ENCODE results near the gene NUMB. TPM values are rescaled to one million over a fixed set of nuclear protein-coding genes. Genes with fewer than 3 reads are reported as not detected.
A peak's percentile ranks its signal among the peaks of the same experiment; 100 is the strongest.

Gene NUMB
- total and polyA plus RNA-seq, 2 donors (not counting 1 experiment from before 2014, with no cell fraction given), result 36.0 to 151 TPM

DNA sequence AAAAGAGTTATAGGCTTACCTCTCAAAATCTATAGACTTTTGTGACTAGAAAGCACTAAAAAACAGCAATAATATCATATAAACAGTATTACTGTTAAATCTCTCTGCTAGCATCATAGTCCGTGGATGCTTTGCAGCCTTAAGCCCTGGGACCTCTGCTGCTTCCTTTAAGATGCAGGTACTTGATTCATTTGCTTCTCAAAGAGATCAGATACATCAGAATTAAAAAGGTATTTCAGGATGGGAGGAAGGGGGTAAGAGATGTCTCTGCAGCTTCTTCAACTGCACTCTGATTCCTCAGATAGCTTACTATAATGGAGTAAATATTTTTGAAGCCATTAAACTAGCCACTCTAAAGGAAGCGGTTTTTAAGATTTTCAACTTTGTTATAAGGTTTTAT lies 171.7 kb downstream of the NUMB start:
- Histone ChIP-seq H3K4me1 (ENCODE audit: control insufficient read depth, extremely low read depth, insufficient read depth, low read length) (no peaks in the 10 kb centered on the region), H3K79me2 (ENCODE audit: control insufficient read depth, insufficient read depth, low read length) (no peaks in the 10 kb centered on the region), H3K9ac (ENCODE audit: insufficient read depth, low read length) (no peak overlapping the region), H3K27ac (ENCODE audit: insufficient read depth, low read length) (no peak overlapping the region), H3K4me3 (replicated peaks in 1 of 4; ENCODE audit: control extremely low read depth in 1 of 4, insufficient read depth in 1 of 4, low read depth in 3 of 4, low read length in 4 of 4) (no peak overlapping the region), H4K20me1 (ENCODE audit: control insufficient read depth, extremely low read depth, insufficient read depth, low read length) (no peaks in the 10 kb centered on the region), H3K4me2 (ENCODE audit: extremely low read depth, insufficient read depth, low read length) (no peak overlapping the region), H3K36me3 (ENCODE audit: control insufficient read depth, insufficient read depth, low read length) (peaks cover 10% of the 10 kb centered on the region), H2AFZ (ENCODE audit: low read length) (no peak overlapping the region), H3K9me3 (ENCODE audit: control insufficient read depth, insufficient read depth, low read depth, low read length) (no peaks in the 10 kb centered on the region), H3K27me3 (ENCODE audit: control insufficient read depth, insufficient read depth, low read length) (no peaks in the 10 kb centered on the region)
- no peak for DNase-seq (ENCODE audit: low read depth in 2 of 2)
- TF ChIP-seq EZH2 (IDR thresholded peaks at IDR 0.05; ENCODE audit: low read length, missing control alignments), result no peak
- TF ChIP-seq, protein P1, sequence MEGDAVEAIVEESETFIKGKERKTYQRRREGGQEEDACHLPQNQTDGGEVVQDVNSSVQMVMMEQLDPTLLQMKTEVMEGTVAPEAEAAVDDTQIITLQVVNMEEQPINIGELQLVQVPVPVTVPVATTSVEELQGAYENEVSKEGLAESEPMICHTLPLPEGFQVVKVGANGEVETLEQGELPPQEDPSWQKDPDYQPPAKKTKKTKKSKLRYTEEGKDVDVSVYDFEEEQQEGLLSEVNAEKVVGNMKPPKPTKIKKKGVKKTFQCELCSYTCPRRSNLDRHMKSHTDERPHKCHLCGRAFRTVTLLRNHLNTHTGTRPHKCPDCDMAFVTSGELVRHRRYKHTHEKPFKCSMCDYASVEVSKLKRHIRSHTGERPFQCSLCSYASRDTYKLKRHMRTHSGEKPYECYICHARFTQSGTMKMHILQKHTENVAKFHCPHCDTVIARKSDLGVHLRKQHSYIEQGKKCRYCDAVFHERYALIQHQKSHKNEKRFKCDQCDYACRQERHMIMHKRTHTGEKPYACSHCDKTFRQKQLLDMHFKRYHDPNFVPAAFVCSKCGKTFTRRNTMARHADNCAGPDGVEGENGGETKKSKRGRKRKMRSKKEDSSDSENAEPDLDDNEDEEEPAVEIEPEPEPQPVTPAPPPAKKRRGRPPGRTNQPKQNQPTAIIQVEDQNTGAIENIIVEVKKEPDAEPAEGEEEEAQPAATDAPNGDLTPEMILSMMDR (conservative IDR thresholded peaks at IDR 0.05 in 1 of 2, IDR thresholded peaks at IDR 0.05 in 1 of 2; ENCODE audit: low read depth in 1 of 2, low read length in 2 of 2), result no peak

DNA sequence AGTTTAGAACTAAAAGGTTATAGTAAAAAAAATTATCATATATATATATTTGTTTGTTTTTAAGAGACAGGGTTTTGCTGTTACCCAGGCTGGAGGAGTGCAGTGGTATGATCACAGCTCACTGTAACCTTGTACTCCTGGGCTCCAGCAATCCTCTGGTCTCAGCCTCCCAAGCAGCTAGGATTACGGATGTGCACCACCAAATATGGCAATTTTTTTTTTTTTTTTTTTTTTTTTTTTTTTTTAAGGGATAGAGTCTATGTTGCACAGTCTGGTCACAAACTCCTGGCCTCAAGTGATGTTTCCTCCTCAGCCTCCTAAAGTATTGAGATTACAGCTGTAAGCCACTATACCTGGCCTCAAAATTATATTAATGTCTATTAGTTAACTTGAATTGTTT lies 172.4 kb downstream of the NUMB start:
- no peak overlapping the region for H3K27ac ChIP-seq (ENCODE audit: insufficient read depth, low read length)
- no peaks in the 10 kb centered on the region for H3K4me1 ChIP-seq (ENCODE audit: control insufficient read depth, extremely low read depth, insufficient read depth, low read length)
- H3K9me3 ChIP-seq (ENCODE audit: control insufficient read depth, insufficient read depth, low read depth, low read length), result no peaks in the 10 kb centered on the region
- H3K36me3 ChIP-seq (ENCODE audit: control insufficient read depth, insufficient read depth, low read length), result peaks cover 10% of the 10 kb centered on the region
- TF ChIP-seq, protein P1 (conservative IDR thresholded peaks at IDR 0.05 in 1 of 2, IDR thresholded peaks at IDR 0.05 in 1 of 2; ENCODE audit: low read depth in 1 of 2, low read length in 2 of 2), result no peak
- no peak for TF ChIP-seq EZH2 (IDR thresholded peaks at IDR 0.05; ENCODE audit: low read length, missing control alignments)
- H3K9ac ChIP-seq (ENCODE audit: insufficient read depth, low read length), result no peak overlapping the region
- no peak overlapping the region for H3K4me3 ChIP-seq (replicated peaks in 1 of 4; ENCODE audit: control extremely low read depth in 1 of 4, insufficient read depth in 1 of 4, low read depth in 3 of 4, low read length in 4 of 4)
- no peaks in the 10 kb centered on the region for H4K20me1 ChIP-seq (ENCODE audit: control insufficient read depth, extremely low read depth, insufficient read depth, low read length)
- no peak overlapping the region for H3K4me2 ChIP-seq (ENCODE audit: extremely low read depth, insufficient read depth, low read length)
- no peak overlapping the region for H2AFZ ChIP-seq (ENCODE audit: low read length)
- DNase-seq (ENCODE audit: low read depth in 2 of 2), result no peak
- no peaks in the 10 kb centered on the region for H3K27me3 ChIP-seq (ENCODE audit: control insufficient read depth, insufficient read depth, low read length)
- no peaks in the 10 kb centered on the region for H3K79me2 ChIP-seq (ENCODE audit: control insufficient read depth, insufficient read depth, low read length)

DNA sequence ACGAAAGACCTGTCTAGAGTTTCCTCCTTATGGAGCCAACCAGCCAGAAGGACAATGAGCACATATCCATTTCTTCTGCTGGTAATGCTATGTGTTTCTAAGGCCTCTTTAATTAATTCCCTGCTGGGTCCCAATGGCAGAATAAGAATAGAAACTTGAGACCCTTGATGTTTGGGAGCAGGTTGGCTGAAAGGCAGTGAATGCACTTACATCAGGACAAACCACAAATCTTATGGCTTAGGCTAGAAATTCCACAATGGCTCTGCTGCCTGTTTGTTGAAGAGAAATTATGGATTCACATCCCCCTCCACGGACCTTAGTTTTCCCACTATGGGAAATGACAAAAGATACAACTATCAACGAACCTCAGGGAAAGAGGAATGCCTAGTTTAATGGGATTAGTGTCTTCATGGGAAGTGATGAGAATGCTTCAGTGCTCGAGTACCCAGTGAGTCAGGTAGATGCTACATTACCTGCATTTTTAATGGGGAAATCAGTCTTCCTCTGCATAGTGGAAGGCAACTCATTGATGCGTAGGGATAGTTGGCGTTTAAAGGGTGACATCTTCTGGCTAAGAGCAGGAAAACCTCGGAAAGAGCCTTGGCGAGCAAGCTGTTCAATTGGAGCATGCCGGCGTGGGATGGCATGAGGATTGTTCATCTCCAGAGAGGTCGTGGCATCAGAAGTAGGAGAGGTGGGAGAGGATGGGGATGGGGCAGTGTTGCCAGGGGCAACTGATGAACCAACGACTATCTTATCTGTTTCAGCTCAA lies 174.6 kb downstream of the NUMB start:
- Histone ChIP-seq H3K4me3 (replicated peaks in 1 of 4; ENCODE audit: control extremely low read depth in 1 of 4, insufficient read depth in 1 of 4, low read depth in 3 of 4, low read length in 4 of 4) (no peak overlapping the region), H3K4me1 (ENCODE audit: control insufficient read depth, extremely low read depth, insufficient read depth, low read length) (no peaks in the 10 kb centered on the region), H3K9ac (ENCODE audit: insufficient read depth, low read length) (no peak overlapping the region), H4K20me1 (ENCODE audit: control insufficient read depth, extremely low read depth, insufficient read depth, low read length) (no peaks in the 10 kb centered on the region), H3K27ac (ENCODE audit: insufficient read depth, low read length) (no peak overlapping the region), H2AFZ (ENCODE audit: low read length) (no peak overlapping the region), H3K36me3 (ENCODE audit: control insufficient read depth, insufficient read depth, low read length) (peaks cover 12% of the 10 kb centered on the region), H3K27me3 (ENCODE audit: control insufficient read depth, insufficient read depth, low read length) (no peaks in the 10 kb centered on the region), H3K79me2 (ENCODE audit: control insufficient read depth, insufficient read depth, low read length) (no peaks in the 10 kb centered on the region), H3K4me2 (ENCODE audit: extremely low read depth, insufficient read depth, low read length) (no peak overlapping the region), H3K9me3 (ENCODE audit: control insufficient read depth, insufficient read depth, low read depth, low read length) (no peaks in the 10 kb centered on the region)
- TF ChIP-seq EZH2 (IDR thresholded peaks at IDR 0.05; ENCODE audit: low read length, missing control alignments), result no peak
- TF ChIP-seq, protein P1 (conservative IDR thresholded peaks at IDR 0.05 in 1 of 2, IDR thresholded peaks at IDR 0.05 in 1 of 2; ENCODE audit: low read depth in 1 of 2, low read length in 2 of 2), result peak; percentile 25 to 47
- peak; percentile 43 to 56 for DNase-seq (ENCODE audit: low read depth in 2 of 2)
